H1 (cell line): ENCODE measurements around the gene ABCA13. TPM values are rescaled to one million over a fixed set of nuclear protein-coding genes. Genes with fewer than 3 reads are reported as not detected.

Experiments
- CTCF ChIA-PET: fragments of 300-600 bp; sonication (Branson Sonifier 250); formaldehyde crosslinking; loops from one replicate; lab custom pipeline; 2021; ENCODE audit not compliant: partially characterized antibody; lab: Charles Lee
- POLR2A ChIA-PET: fragments of 300-600 bp; sonication (Branson Sonifier 250); formaldehyde crosslinking; loops from one replicate; lab custom pipeline; 2021; ENCODE audit warnings: inconsistent platforms; ENCODE audit not compliant: partially characterized antibody; lab: Charles Lee
- DNase-seq, 2 experiments: peaks; one replicate each; pipeline versions ENCODE4 v3.0.0 to v3.0.0-alpha.2; 2010 to 2022; ENCODE audit warnings: low spot score in 2 of 2, low read depth in 1 of 2, mixed read lengths in 1 of 2
- FAIRE-seq: peaks from 2 replicates; lab custom pipeline; 2011; peaks lifted over from hg19 to GRCh38; lab: Jason Lieb, UNC
- H2AFZ ChIP-seq: 2 replicates; pipeline ENCODE4 v1.8.1; 2012; ENCODE audit warnings: low read length, inconsistent platforms
- H2AK5ac ChIP-seq: 2 replicates; pipeline ENCODE4 v1.6.1; 2013; ENCODE audit warnings: low read depth, low read length
- H2BK120ac ChIP-seq: replicated peaks from 2 replicates; pipeline ENCODE3; 2013; ENCODE audit warnings: low read depth, low read length, inconsistent platforms
- H2BK12ac ChIP-seq: 2 replicates; pipeline ENCODE4 v1.6.1; 2013; ENCODE audit warnings: low read depth, low read length
- H2BK15ac ChIP-seq: 2 replicates; pipeline ENCODE4 v1.6.1; 2013; ENCODE audit warnings: low read length
- H2BK20ac ChIP-seq: 2 replicates; pipeline ENCODE4 v1.6.1; 2013; ENCODE audit warnings: low read length
- H2BK5ac ChIP-seq: 2 replicates; pipeline ENCODE4 v1.6.1; 2013; ENCODE audit warnings: low read depth, low read length
- H3K14ac ChIP-seq: 2 replicates; pipeline ENCODE4 v1.6.1; 2013; ENCODE audit warnings: inconsistent platforms; ENCODE audit not compliant: insufficient read length
- H3K18ac ChIP-seq: 2 replicates; pipeline ENCODE4 v1.6.1; 2013; ENCODE audit warnings: low read length; ENCODE audit errors: extremely low read depth
- H3K23ac ChIP-seq: 2 replicates; pipeline ENCODE4 v1.6.1; 2013; ENCODE audit warnings: inconsistent platforms; ENCODE audit not compliant: insufficient read length
- H3K23me2 ChIP-seq: 2 replicates; pipeline ENCODE4 v1.6.1; 2013; ENCODE audit warnings: low read depth, low read length
- H3K27ac ChIP-seq: 2 replicates; pipeline ENCODE4 v1.6.1; 2011; ENCODE audit warnings: low read depth, low read length, inconsistent platforms
- H3K27me3 ChIP-seq, 4 experiments: replicated peaks in 1 of 4; 1 replicate in 1 of 4; 2 replicates in 3 of 4; pipeline versions ENCODE4 v1.6.1 to v1.8.1; 2011 to 2013; ENCODE audit warnings: low read length in 3 of 4, mild to moderate bottlenecking in 3 of 4, inconsistent platforms in 2 of 4, mixed read lengths in 2 of 4, moderate library complexity in 1 of 4; ENCODE audit not compliant: control insufficient read depth in 3 of 4, insufficient read depth in 3 of 4; ENCODE audit errors: extremely low read depth in 1 of 4
- H3K36me3 ChIP-seq, 4 experiments: 2 replicates each; pipeline versions ENCODE4 v1.6.1 to v1.8.1; 2011 to 2013; ENCODE audit warnings: mild to moderate bottlenecking in 4 of 4, low read length in 3 of 4, moderate library complexity in 2 of 4, control low read depth in 1 of 4, inconsistent platforms in 1 of 4; ENCODE audit not compliant: insufficient read depth in 4 of 4, control insufficient read depth in 2 of 4
- H3K4ac ChIP-seq: replicated peaks from 2 replicates; pipeline ENCODE3; 2013; ENCODE audit warnings: low read length, low read depth, mixed read lengths, inconsistent platforms; ENCODE audit not compliant: insufficient read length
- H3K4me1 ChIP-seq, 4 experiments: replicated peaks in 1 of 4; 1 replicate in 1 of 4; 2 replicates in 3 of 4; pipeline versions ENCODE4 v1.6.1 to v1.8.1; 2011 to 2013; ENCODE audit warnings: low read length in 3 of 4, inconsistent platforms in 2 of 4, mixed read lengths in 1 of 4; ENCODE audit not compliant: insufficient read depth in 4 of 4, control insufficient read depth in 3 of 4
- H3K4me2 ChIP-seq, 2 experiments: 2 replicates each; pipeline versions ENCODE4 v1.6.1 to v1.8.1; 2011 to 2013; ENCODE audit warnings: low read depth in 2 of 2, low read length in 2 of 2, control low read depth in 1 of 2, inconsistent platforms in 1 of 2, mild to moderate bottlenecking in 1 of 2; ENCODE audit not compliant: insufficient read depth in 1 of 2
- H3K4me3 ChIP-seq, 4 experiments: fragments of 200-600, 300-600 bp in 1 of 4; sonication (generic), shearing (Covaris generic), sonication (Bioruptor Twin) in 1 of 4; 2 replicates each; pipeline versions ENCODE4 v1.5.1 to v1.8.1; 2011 to 2016; ENCODE audit warnings: low read length in 4 of 4, low read depth in 3 of 4, control low read depth in 2 of 4, inconsistent platforms in 2 of 4, mild to moderate bottlenecking in 2 of 4, mixed read lengths in 1 of 4, moderate library complexity in 1 of 4; ENCODE audit not compliant: insufficient read depth in 2 of 4; ENCODE audit errors: extremely low read depth in 1 of 4
- H3K56ac ChIP-seq: replicated peaks from 2 replicates; pipeline ENCODE3; 2013; ENCODE audit warnings: low read depth, mild to moderate bottlenecking, mixed read lengths, low read length, inconsistent platforms; ENCODE audit not compliant: insufficient read length
- H3K79me1 ChIP-seq: 2 replicates; pipeline ENCODE4 v1.6.1; 2013; ENCODE audit warnings: low read depth, low read length, control low read depth
- H3K79me2 ChIP-seq, 2 experiments: 2 replicates each; pipeline versions ENCODE4 v1.6.1 to v1.8.1; 2012 to 2013; ENCODE audit warnings: low read length in 2 of 2, mild to moderate bottlenecking in 2 of 2, inconsistent platforms in 1 of 2; ENCODE audit not compliant: insufficient read depth in 2 of 2, control insufficient read depth in 1 of 2
- H3K9ac ChIP-seq, 4 experiments: replicated peaks in 1 of 4; 1 replicate in 1 of 4; 2 replicates in 3 of 4; pipeline versions ENCODE4 v1.6.1 to v1.8.1; 2011 to 2013; ENCODE audit warnings: low read depth in 3 of 4, low read length in 3 of 4, control low read depth in 2 of 4, mild to moderate bottlenecking in 2 of 4, moderate library complexity in 2 of 4, inconsistent platforms in 1 of 4; ENCODE audit errors: extremely low read depth in 1 of 4
- H3K9me3 ChIP-seq, 2 experiments: 2 replicates each; pipeline versions ENCODE4 v1.6.1 to v1.8.1; 2012 to 2013; ENCODE audit warnings: mild to moderate bottlenecking in 2 of 2, moderate library complexity in 2 of 2, control low read depth in 1 of 2, inconsistent platforms in 1 of 2, low read depth in 1 of 2, low read length in 1 of 2, mixed read lengths in 1 of 2; ENCODE audit not compliant: insufficient read depth in 2 of 2
- H4K20me1 ChIP-seq, 2 experiments: replicated peaks in 1 of 2; 2 replicates each; pipeline versions ENCODE3 to v1.8.1; 2011 to 2013; ENCODE audit warnings: inconsistent platforms in 2 of 2, low read length in 2 of 2, mild to moderate bottlenecking in 1 of 2; ENCODE audit not compliant: insufficient read depth in 2 of 2, control insufficient read depth in 1 of 2
- H4K5ac ChIP-seq: 2 replicates; pipeline ENCODE4 v1.6.1; 2013; ENCODE audit warnings: low read length, low read depth, mixed read lengths, inconsistent platforms; ENCODE audit not compliant: insufficient read length
- H4K8ac ChIP-seq: 2 replicates; pipeline ENCODE4 v1.8.0; 2013; ENCODE audit warnings: mild to moderate bottlenecking, moderate library complexity, low read length, inconsistent platforms; ENCODE audit not compliant: insufficient read depth; ENCODE audit errors: extremely low read depth
- H4K91ac ChIP-seq: replicated peaks from 2 replicates; pipeline ENCODE3; 2013; ENCODE audit warnings: low read length, mixed read lengths, inconsistent platforms; ENCODE audit not compliant: insufficient read length
- CHD2 ChIP-seq: IDR thresholded peaks from 2 replicates; pipeline ENCODE4 v1.6.1; 2012; ENCODE audit warnings: low read length, improper control_type of control experiment
- EGR1 ChIP-seq: IDR thresholded peaks from 2 replicates; pipeline ENCODE4 v1.6.1; 2011; ENCODE audit warnings: low read depth, low read length, borderline replicate concordance
- NRF1 ChIP-seq: IDR thresholded peaks from 2 replicates; pipeline ENCODE4 v1.6.1; 2011; ENCODE audit warnings: mild to moderate bottlenecking, low read depth, low read length, improper control_type of control experiment
- SIN3A ChIP-seq, 2 experiments: IDR thresholded peaks in 1 of 2; conservative IDR thresholded peaks in 1 of 2; 2 replicates each; pipeline ENCODE4 v1.6.1; 2011 to 2012; ENCODE audit warnings: low read length in 2 of 2, improper control_type of control experiment in 1 of 2, low read depth in 1 of 2, mild to moderate bottlenecking in 1 of 2
- WGBS, 2 experiments: shearing (Covaris generic) in 1 of 2; methylation state at CpG; one replicate each; pipeline versions ENCODE4 v1.1.6 to v1.1.7; 2013 to 2015; ENCODE audit warnings: low lambda C conversion rate in 2 of 2, mixed read lengths in 2 of 2, inconsistent platforms in 1 of 2, low coverage in 1 of 2, missing lambda C conversion rate in 1 of 2; ENCODE audit not compliant: insufficient replicate concordance in 2 of 2, insufficient coverage in 1 of 2, insufficient read length in 1 of 2; ENCODE audit errors: extremely low coverage in 1 of 2, missing lambda C conversion rate in 1 of 2; 5-methylcytosine and 5-hydroxymethylcytosine counted together
- polyA plus RNA-seq, 7 experiments: library from polyadenylated mRNA; depleted of rRNA in 3 of 7; stranded (reverse) in 5 of 7; unstranded in 2 of 7; fragments of >200 nt in 5 of 7; fragments of 200-250 nt in 2 of 7; gene quantifications; 1 replicate in 5 of 7; 2 replicates in 1 of 7; 4 replicates in 1 of 7; pipeline versions ENCODE4 v1.2.1 to v1.2.3, GENCODE V29; 2011 to 2013; ENCODE audit warnings: missing spikeins in 2 of 7, mixed read lengths in 2 of 7
- total RNA-seq: library from RNA; stranded (reverse); fragmentation: NEBNext Ultra II Directional; extraction: Animal tissue kit (Norgen Biotek cat#: 25700); gene quantifications from 2 replicates; pipeline ENCODE4 v1.2.1, GENCODE V29; 2021

Gene ABCA13
- total and polyA plus RNA-seq, 2 of the 8 experiments (the other 6 are each of a cell fraction or from before 2014, with no cell fraction given), result 0.07 to 0.09 TPM

- Histone ChIP-seq H3K36me3 (no peaks in the 10 kb centered on the region), H3K9ac (no peak overlapping the region), H3K23me2 (no peaks in the 10 kb centered on the region), H2BK120ac (no peak overlapping the region), H3K79me2 (no peaks in the 10 kb centered on the region), H2AFZ (no peak overlapping the region), H2AK5ac (no peak overlapping the region), H2BK15ac (no peak overlapping the region), H3K23ac (no peak overlapping the region), H3K56ac (no peak overlapping the region), H3K18ac (no peak overlapping the region), H4K5ac (no peak overlapping the region), H2BK20ac (no peak overlapping the region), H3K14ac (no peak overlapping the region), H3K9me3 (no peaks in the 10 kb centered on the region), H3K4ac (no peak overlapping the region), H4K91ac (peak overlapping the region; percentile 55), H2BK12ac (no peak overlapping the region), H3K4me1 (peaks cover 0 to 17% (median 5%) of the 10 kb centered on the region in 4 experiments; a peak in 4 of 7 replicates), H2BK5ac (no peak overlapping the region), H3K4me3 (no peak overlapping the region), H3K4me2 (no peak overlapping the region), H4K8ac (no peak overlapping the region; the same call in 1 of the 2 replicates), H4K20me1 (no peaks in the 10 kb centered on the region), H3K27me3 (peaks cover 0 to 5% (median 2%) of the 10 kb centered on the region in 4 experiments; a peak in 1 of 7 replicates), H3K27ac (no peak overlapping the region), H3K79me1 (no peaks in the 10 kb centered on the region)
- WGBS, 2 experiments, result 88% methylated on average over 11 of the region's 11 CpGs; no CpG with 5 or more reads in 1 of the 2 experiments
- FAIRE-seq (no peak), DNase-seq (no peak)
- POLR2A ChIA-PET, result no interaction called here
- no peak for TF ChIP-seq EGR1
- TF ChIP-seq NRF1, result no peak
- TF ChIP-seq CHD2, result no peak
- TF ChIP-seq SIN3A (conservative IDR thresholded peaks at IDR 0.05 in 1 of 2, IDR thresholded peaks at IDR 0.05 in 1 of 2; ENCODE audit: low read depth in 1 of 2, low read length in 2 of 2), result no peak
- CTCF ChIA-PET, result interaction anchor here (1.5 kb wide), 2 partner anchors 9 to 20 kb away, joined by 3 read pairs; no protein-coding TSS in a partner anchor
Measured at GRCh38 chr7:48177271-48177670, 6.0 kb downstream of the ABCA13 start.
